ENCODE data around the gene ZSWIM7. TPM values are rescaled to one million over a fixed set of nuclear protein-coding genes. Genes with fewer than 3 reads are reported as not detected.

Gene ZSWIM7
- total and polyA plus RNA-seq, 4 donors = 17.9 to 39.1 (median 28.5) TPM

GRCh38 chr17:15972497-15972951, 27.0 kb downstream of the ZSWIM7 start:
- Histone ChIP-seq H3K9me3 (ENCODE audit: control insufficient read depth in 4 of 4, insufficient read depth in 3 of 4, low read length in 3 of 4) (no peaks in the 10 kb centered on the region), H3K36me3 (ENCODE audit: control insufficient read depth in 4 of 4, insufficient read depth in 4 of 4, low read length in 4 of 4) (peaks cover 6 to 11% (median 9%) of the 10 kb centered on the region in 4 donors), H3K4me1 (ENCODE audit: control insufficient read depth in 5 of 5, insufficient read depth in 5 of 5, low read length in 5 of 5) (peaks cover 0 to 3% (median 0%) of the 10 kb centered on the region in 5 donors), H3K27ac (ENCODE audit: low read depth in 1 of 2, low read length in 1 of 2) (no peak overlapping the region), H3K9ac (ENCODE audit: insufficient read depth in 1 of 2, low read length in 2 of 2) (no peak overlapping the region), H3K27me3 (ENCODE audit: control insufficient read depth in 3 of 3, insufficient read depth in 3 of 3, low read length in 2 of 3) (no peaks in the 10 kb centered on the region), H3K4me3 (no peak overlapping the region)
- DNase-seq (no peak), ATAC-seq (ENCODE audit: insufficient read depth, low FRiP score) (no peak)
- WGBS, 2 donors = 78 to 84% methylated on average over 4 of the region's 4 CpGs
- TF ChIP-seq, protein P1, sequence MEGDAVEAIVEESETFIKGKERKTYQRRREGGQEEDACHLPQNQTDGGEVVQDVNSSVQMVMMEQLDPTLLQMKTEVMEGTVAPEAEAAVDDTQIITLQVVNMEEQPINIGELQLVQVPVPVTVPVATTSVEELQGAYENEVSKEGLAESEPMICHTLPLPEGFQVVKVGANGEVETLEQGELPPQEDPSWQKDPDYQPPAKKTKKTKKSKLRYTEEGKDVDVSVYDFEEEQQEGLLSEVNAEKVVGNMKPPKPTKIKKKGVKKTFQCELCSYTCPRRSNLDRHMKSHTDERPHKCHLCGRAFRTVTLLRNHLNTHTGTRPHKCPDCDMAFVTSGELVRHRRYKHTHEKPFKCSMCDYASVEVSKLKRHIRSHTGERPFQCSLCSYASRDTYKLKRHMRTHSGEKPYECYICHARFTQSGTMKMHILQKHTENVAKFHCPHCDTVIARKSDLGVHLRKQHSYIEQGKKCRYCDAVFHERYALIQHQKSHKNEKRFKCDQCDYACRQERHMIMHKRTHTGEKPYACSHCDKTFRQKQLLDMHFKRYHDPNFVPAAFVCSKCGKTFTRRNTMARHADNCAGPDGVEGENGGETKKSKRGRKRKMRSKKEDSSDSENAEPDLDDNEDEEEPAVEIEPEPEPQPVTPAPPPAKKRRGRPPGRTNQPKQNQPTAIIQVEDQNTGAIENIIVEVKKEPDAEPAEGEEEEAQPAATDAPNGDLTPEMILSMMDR (IDR thresholded peaks at IDR 0.05; ENCODE audit: control extremely low read depth, extremely low read depth) = no peak

- Histone ChIP-seq H3K27me3 (ENCODE audit: control insufficient read depth in 3 of 3, insufficient read depth in 3 of 3, low read length in 2 of 3) (no peaks in the 10 kb centered on the region), H3K36me3 (ENCODE audit: control insufficient read depth in 4 of 4, insufficient read depth in 4 of 4, low read length in 4 of 4) (peaks cover 5 to 9% (median 7%) of the 10 kb centered on the region in 4 donors), H3K9me3 (ENCODE audit: control insufficient read depth in 4 of 4, insufficient read depth in 3 of 4, low read length in 3 of 4) (no peaks in the 10 kb centered on the region), H3K4me3 (no peak overlapping the region), H3K4me1 (ENCODE audit: control insufficient read depth in 5 of 5, insufficient read depth in 5 of 5, low read length in 5 of 5) (peaks cover 0 to 7% (median 2%) of the 10 kb centered on the region in 5 donors), H3K27ac (ENCODE audit: low read depth in 1 of 2, low read length in 1 of 2) (no peak overlapping the region), H3K9ac (ENCODE audit: insufficient read depth in 1 of 2, low read length in 2 of 2) (no peak overlapping the region)
- TF ChIP-seq, protein P1 (IDR thresholded peaks at IDR 0.05; ENCODE audit: control extremely low read depth, extremely low read depth) = no peak
- no peak for ATAC-seq (ENCODE audit: insufficient read depth, low FRiP score)
- WGBS, 2 donors = 96 to 97% methylated on average over 5 of the region's 5 CpGs
- no peak for DNase-seq
Observed at GRCh38 chr17:15971882-15972281, 27.6 kb downstream of the ZSWIM7 start.

GRCh38 chr17:15971098-15971678, 28.3 kb downstream of the ZSWIM7 start:
- DNase-seq (no peak), ATAC-seq (ENCODE audit: insufficient read depth, low FRiP score) (no peak)
- TF ChIP-seq, protein P1 (IDR thresholded peaks at IDR 0.05; ENCODE audit: control extremely low read depth, extremely low read depth) = no peak
- no peaks in the 10 kb centered on the region for H3K27me3 ChIP-seq (ENCODE audit: control insufficient read depth in 3 of 3, insufficient read depth in 3 of 3, low read length in 2 of 3)
- no peak overlapping the region for H3K9ac ChIP-seq (ENCODE audit: insufficient read depth in 1 of 2, low read length in 2 of 2)
- no peak overlapping the region for H3K27ac ChIP-seq (ENCODE audit: low read depth in 1 of 2, low read length in 1 of 2)
- H3K36me3 ChIP-seq (ENCODE audit: control insufficient read depth in 4 of 4, insufficient read depth in 4 of 4, low read length in 4 of 4) = peaks cover 0 to 9% (median 4%) of the 10 kb centered on the region in 4 donors
- H3K4me1 ChIP-seq (ENCODE audit: control insufficient read depth in 5 of 5, insufficient read depth in 5 of 5, low read length in 5 of 5) = peaks cover 0 to 9% (median 6%) of the 10 kb centered on the region in 5 donors
- no peaks in the 10 kb centered on the region for H3K9me3 ChIP-seq (ENCODE audit: control insufficient read depth in 4 of 4, insufficient read depth in 3 of 4, low read length in 3 of 4)
- H3K4me3 ChIP-seq = no peak overlapping the region
- WGBS, 2 donors = 76 to 81% methylated on average over 5 of the region's 5 CpGs
